NCI-H2196 treated with DMSO at 0.1 percent for 48 hours (cell line): Measurements from ENCODE around the gene FRMD1.
A peak's percentile ranks its signal among the peaks of the same experiment; 100 is the strongest.

Experiments used
- DNase-seq: peaks from one replicate; lab custom pipeline; 2025; ENCODE audit not compliant: unreplicated experiment; lab: John Stamatoyannopoulos, UW

FRMD1 gene

GRCh38 chr6:168096271-168096764 is 17.3 kb upstream of the FRMD1 start:
- DNase-seq: no peak

- DNase-seq: no peak
These were observed 16.8 kb upstream of the FRMD1 start for GRCh38 chr6:168095716-168096250.

GRCh38 chr6:168095171-168095691 is 16.2 kb upstream of the FRMD1 start:
- no peak for DNase-seq

- no peak for DNase-seq
These were observed 14.6 kb upstream of the FRMD1 start for GRCh38 chr6:168093634-168094033.

- DNase-seq: no peak
These were observed 14.1 kb upstream of the FRMD1 start for GRCh38 chr6:168093071-168093505.

GRCh38 chr6:168092541-168092940 is 13.5 kb upstream of the FRMD1 start:
- DNase-seq: no peak

- peak; percentile 1 for DNase-seq
These were observed 12.6 kb upstream of the FRMD1 start for GRCh38 chr6:168091381-168092264.

GRCh38 chr6:168090706-168091105 is 11.7 kb upstream of the FRMD1 start:
- DNase-seq: no peak

- DNase-seq: no peak
These were observed 11.2 kb upstream of the FRMD1 start for GRCh38 chr6:168090064-168090690.

- DNase-seq: no peak
These were observed 10.4 kb upstream of the FRMD1 start for GRCh38 chr6:168089186-168090063.

GRCh38 chr6:168088161-168089053 is 9.4 kb upstream of the FRMD1 start:
- no peak for DNase-seq

- no peak for DNase-seq
These were observed 8.6 kb upstream of the FRMD1 start for GRCh38 chr6:168087436-168088160.

GRCh38 chr6:168086616-168087015 is 7.6 kb upstream of the FRMD1 start:
- DNase-seq: no peak

- DNase-seq: no peak
These were observed 7.1 kb upstream of the FRMD1 start for GRCh38 chr6:168086066-168086465.

- no peak for DNase-seq
These were observed 5.6 kb upstream of the FRMD1 start for GRCh38 chr6:168084465-168085160.

GRCh38 chr6:168083514-168083885 is 4.5 kb upstream of the FRMD1 start:
- no peak for DNase-seq

GRCh38 chr6:168082860-168083513 is 4.0 kb upstream of the FRMD1 start:
- DNase-seq: no peak
